SIG-M5 (cell line): ENCODE measurements around the gene COBLL1.

Experiments
- DNase-seq: peaks from one replicate; lab custom pipeline; 2025; lab: John Stamatoyannopoulos, UW

Gene COBLL1

DNA sequence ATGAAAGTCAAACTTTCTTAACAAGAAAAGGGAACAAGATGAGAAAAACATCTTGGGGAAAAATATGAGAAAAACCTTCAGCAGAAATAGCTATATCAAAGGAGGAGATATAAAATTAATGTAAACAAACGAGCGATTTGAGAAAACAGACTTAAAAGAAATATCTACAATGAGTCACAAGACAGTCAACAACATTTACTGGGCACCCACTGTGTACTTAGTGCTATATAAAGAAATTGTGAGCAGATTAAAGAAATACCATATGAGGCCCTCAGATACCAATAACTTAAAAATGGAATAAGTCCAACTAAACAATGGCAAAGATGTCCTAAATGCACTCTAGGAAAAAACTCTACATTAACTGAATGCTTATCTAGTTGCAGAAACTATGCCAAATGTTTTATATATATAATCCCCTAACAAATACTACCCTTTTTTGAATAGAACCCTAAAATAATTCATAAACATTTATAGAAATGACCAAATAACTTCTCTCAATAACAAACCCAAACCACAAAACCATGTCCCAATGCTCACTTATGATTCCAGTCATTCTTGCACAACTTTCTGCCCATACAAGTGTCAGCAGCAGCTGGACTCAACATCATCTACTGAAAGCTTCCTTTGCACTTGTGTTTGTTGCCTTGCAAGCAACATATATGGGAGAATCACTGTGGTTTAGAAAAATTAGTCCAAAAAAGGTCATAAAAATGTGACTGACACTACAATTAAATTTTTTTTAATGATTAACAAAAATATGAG lies 83.5 kb downstream of the COBLL1 start:
- DNase-seq = no peak

DNA sequence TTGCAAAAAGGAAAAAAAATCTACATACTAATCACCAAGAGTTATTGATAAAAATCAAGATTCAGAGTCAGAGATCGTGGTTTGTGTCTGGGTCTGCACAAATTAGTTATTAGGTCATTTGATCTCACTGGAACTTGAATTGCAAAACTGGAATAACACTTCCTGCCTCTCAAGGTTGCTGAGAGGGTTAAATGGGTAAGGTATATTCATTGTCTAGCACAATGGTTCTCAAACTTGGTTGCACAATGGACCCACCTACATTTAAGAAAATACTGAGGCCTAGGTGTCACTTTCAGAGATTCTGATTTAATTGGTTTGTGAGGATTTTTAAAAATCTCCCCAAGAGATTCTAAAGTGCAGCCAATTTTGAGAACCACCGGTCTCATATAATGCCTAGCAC lies 84.8 kb downstream of the COBLL1 start:
- no peak for DNase-seq

DNA sequence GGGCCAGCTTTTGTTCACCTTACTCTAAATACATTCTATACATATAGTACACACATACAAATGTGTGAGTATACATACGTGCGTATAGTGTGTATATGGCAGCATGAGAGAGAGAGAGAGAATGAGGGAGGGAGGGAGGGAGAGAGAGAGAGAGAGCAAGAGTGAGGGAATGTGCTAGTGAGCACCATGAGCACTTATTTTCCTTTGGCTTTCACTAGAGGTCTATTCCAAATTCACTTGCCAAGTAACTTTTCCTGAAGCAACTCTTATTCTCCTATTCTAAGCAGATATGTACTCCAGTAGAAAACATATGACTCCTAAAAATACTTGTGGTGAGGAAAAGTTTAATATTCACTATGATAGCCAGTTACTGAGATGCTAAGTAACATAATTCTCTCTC lies 85.7 kb downstream of the COBLL1 start:
- DNase-seq = no peak

DNA sequence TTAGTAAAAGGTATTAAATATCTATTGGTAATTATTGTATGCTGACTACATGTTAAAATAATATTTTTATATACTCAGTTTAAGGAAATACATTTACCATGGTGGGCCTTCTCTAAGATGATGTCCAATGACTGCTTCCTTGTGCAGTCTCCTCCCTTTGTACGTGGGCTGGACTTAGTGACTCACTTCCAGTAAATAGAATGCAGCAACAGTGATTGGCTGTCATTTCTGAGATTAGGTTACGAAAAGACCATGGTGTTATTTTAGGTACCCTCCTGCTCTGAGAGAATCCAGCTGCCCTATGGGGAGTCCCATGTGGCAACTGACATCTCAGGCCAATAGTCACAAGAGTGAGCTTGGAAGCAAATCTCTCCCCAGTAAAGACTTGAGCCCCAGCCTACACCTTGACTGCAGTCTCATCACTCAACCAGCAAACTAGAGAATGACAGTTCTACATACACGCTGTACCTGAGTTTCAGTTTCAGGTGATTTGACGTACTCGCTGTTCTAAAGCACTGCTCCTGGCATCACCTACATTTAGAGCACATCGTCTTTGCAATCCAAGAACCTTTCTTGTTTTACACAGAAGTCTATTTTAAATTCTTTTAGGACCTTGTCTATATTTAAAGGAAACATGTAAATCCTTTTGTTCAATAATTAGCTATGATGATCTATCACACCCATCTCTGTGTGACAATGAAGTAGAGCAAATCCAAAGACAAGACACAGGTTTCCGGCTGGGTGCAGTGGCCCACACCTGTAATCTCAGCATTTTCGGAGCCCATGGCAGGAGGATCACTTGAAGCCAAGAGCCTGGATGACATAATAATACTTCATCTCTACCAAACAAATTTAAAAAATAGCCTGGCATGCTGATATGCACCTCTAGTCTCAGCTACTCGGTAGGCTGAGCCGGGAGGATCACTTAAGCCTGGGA lies 87.2 kb downstream of the COBLL1 start:
- no peak for DNase-seq

DNA sequence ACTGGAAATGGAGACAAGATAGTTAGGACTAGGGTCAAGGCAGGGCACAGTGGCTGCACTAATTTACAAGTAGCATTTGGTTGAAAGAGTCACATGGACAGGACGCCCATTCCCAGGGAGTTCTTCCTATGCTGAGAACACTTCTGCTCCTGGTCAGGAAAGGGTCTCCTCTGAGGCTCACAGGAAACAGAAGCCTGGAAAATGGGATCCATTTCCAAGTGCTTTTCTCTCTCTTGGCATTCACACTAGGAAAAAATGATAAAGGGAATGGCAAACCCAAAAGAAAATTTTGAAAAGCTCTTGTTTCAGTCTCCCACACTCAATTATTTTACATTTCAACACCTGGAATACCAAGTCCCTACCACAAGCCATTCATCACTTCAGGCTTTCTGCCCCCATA lies 88.7 kb downstream of the COBLL1 start:
- no peak for DNase-seq

DNA sequence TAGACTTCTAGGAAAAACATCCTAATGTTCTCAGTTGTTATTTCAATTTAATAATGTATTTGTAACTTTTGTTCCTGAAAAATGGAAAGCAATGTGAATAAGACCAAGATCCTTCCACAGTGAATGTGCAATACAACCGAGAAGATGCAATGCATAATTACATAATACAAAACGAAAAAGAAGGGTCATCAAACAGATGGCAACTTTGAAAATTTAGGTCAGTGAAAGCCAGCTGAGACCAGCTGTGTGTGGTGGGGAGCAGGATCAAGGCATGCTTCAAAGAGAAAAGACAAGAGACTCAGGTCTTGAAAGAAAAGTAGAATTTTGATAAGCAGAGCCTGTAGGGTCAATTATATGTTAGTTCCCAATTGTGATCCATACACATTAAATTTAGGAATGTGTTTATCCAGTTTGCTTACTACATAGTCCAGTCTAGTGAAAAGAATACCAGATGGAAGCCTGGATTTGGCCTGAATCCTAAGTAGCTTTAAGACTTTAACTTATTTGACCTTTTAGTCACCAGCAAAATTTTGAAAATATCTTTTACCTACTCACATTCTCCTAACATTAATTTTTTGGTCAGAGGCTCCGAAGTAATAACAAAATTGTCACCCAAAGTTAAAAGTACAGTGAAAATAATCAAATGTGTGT lies 93.7 kb downstream of the COBLL1 start:
- DNase-seq = no peak

DNA sequence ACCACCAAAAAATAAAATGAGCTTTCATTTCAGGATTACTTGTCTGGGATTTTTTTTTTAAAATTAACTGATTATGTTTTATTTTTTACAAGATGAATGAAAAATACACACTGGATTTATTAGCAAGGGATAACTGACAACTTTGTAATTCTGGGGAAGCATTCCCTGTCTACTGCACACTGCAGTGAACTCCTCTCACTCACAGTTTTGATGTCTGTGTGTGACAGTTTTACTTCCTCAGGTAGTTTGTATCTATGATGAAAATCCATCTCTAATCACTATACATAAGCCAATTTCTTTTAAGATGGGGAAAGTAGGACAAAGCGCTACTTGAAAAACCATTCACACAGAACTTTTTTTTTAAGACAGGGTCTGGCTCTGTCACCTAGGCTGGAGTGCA lies 94.5 kb downstream of the COBLL1 start:
- DNase-seq = no peak

DNA sequence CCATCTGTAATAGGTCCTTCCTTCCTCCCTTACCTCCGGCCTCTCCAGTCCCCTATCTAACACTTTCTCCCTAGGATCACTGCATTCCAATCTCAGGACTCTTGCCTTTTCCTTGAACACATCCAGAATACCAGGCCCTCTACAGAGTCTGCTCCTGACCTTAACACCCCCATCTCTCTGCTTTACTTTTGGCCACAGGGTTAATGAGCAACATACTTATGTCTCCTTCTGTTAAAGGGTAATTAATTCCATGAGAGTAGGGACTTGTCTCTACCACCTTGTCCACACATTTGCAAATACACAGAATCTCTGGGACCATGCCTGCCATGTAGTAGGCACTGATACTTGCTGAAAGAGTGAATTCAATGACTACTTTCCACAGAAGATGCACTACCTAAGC lies 94.9 kb downstream of the COBLL1 start:
- DNase-seq = no peak

DNA sequence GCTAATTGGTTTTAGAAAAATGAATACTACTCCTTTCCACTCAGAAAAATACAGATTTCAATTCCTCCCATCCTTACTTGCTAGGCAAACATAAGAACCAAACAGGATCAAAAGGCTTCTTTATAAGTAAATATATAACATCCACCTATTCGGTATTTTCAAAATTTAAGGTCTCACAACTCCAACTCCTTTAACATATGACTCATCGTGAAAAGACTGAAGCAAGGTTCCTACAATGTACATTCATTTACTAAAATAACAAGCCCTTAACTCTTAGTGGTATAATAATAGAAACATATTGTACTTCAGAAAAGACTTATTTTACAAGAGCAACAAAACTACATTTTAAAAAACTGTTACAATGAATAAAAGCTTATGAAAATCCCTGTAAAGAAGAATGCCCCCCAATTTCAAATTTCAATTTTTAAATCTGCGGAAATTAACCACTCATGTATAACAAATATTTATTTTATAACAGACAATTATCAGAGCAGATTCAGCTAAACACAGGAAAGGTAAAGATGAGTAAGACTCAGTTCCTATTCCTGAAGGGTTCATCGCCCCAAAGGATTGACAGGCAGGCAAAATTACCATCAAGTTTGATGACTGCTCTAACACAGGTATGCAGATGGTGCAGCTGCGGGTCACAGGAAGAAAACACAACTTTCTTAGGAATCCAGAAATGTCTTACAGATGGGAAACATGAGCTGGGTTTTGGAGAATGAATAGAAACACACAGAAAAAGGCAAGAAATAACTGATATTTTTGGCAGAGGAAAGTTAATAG lies 96.4 kb downstream of the COBLL1 start:
- DNase-seq = no peak

DNA sequence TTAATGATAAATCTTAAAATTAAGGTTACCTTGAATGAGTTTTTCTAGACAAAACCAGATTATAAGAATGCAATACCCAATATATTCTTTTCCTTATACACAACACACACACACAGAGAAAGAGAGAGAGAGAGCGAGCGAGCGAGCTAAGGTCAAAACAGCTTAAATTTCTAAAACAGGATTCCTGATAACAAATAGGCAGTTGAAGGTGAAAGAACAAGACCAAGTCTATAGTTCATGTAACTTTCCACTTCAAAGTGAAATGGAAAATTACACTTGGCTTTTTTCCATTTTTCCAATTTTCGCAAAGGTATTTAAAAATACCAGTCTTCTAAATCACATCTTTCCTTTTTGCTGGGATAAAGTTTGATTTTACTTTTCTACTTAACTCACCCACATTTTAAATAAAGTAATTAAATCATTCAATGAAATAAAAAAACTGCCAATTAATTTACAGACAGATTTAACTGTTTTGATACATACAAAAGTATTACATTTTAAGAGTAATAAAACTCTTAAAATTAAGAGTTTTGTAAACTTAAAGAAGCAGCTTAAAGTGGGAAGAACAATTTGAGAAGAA lies 98.8 kb downstream of the COBLL1 start:
- DNase-seq = no peak

DNA sequence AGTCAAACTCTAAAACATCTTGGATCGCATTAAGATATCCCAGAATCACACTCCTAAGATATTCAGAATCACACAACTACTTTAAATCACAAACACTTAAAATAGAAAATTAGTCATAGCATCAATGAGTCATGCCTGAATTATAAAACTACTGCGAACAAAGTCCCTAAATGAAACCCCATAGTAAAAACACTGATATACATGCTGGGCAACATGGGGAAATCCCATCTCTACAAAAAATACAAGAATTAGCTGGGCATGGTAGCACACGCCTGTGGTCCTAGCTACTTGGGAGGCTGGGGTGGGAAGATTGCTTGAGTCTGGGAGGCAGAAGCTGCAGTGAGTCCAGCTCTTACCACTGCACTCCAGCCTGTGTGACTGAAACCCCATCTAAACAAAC lies 101.7 kb downstream of the COBLL1 start:
- no peak for DNase-seq

DNA sequence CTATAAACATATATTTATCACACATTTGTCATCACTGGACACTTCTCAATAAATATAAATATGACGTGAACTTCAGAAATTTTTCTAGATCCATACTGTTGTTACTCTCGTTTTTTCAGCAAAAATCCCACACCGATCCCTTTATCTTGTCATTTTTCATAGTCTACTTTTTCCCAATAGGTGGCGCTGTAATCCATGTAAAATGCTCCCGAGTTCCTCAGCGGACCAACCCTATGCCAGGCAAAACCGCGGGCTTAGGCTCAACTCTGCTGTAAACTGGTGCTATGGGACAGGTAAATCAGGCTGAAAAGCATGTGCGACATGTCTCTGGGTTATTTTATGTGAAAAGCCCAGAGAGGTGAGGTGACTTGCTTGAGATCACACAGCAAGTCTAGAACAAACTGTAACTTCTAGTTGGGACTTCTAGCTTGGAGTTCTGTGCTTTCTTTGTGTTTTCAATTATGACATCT lies 104.0 kb downstream of the COBLL1 start:
- no peak for DNase-seq

DNA sequence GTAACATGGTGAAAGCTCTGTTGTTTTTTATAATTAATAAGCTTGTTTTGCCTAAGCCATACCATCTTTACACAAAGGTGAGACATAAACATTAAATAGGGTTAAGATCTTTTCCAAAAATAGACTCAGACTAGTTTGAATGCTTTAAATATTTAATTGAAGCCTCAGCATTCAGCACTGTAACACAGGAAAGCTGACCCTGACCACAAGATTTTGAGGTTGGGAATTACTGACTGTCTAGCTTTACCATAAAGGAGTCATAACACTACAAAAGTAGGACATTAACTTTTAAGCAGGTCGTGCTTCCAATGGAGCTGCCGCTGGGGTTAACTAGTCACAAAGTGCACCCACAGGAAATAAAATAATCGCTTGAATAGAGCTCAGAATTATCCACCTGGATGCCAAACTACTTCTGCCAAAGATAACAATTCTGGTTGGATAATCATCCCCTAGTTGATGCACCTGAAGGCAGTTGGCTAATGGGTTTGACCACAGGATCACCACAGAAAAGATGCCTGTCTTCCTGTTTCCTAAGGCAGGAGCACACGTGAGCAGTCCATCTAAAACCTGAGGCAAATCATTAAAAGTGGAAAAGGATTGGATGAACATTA lies 106.2 kb downstream of the COBLL1 start:
- DNase-seq = no peak

DNA sequence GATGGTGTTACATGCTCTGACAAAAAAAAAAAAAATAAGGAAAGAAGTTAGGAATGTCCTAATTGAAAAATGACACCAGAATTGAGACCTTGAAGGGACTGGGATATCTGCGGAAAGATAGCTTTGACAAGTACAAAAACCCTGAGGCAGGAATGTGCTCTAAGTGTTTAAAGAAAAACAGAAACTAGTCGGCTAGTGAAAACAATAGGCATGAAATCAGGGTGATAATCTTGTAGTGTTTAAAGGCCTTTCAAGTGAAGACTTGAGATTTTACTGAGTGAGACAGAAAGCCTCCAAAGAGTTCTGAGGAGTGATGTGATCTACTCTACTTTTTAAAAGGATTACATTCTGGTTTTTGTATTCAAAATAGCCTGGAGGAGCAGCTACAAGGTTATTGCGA lies 107.4 kb downstream of the COBLL1 start:
- no peak for DNase-seq

DNA sequence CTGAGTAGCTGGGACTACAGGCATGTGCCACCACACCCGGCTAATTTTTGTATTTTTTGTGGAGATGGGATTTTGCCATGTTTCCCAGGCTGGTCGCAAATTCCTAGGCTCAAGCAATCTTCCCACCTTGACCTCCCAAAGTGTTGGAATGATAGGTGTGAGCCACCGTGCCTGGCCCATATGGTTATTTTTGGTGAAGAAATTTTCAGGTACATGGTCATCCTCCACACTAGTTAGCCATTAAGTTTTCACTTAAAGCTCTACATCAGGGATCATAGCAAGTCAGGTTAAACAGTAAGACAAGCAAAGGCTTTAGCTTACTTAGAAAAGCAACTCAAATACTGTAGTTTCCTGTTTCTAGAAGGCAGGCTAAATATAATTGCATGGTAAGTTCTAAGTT lies 116.1 kb downstream of the COBLL1 start:
- DNase-seq = no peak

DNA sequence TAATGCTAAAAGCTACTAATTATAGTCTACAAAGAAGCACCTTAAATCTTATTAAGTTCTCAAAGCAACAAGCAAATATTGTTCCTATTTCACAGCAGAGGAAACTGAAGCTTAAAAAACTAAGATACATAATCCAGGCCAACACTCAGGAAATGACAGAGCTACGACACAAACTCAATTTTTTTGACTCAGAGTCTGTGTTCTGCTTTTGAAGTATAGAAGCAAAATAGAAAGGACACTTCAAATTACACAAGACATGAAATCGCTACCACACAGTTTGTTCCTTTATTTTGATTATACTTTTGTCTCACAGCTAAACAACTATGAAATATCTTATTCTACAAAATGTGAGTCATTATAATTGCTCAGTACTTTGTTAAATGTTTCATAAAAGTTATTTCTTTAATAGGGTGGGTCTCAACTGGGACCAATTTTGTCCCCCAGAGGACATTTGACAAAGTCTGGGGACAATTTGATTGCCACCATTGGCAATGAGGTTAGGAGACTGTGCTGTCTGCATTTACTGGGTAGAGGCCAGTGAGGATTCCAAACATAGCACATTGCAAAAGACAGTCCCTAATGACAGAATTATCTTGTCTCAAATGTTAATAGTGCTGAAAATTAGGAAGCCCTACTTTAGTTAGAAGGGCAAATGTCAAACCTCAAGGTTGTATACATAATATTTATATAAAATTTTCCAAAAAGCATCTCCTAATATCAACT lies 118.8 kb downstream of the COBLL1 start:
- no peak for DNase-seq

DNA sequence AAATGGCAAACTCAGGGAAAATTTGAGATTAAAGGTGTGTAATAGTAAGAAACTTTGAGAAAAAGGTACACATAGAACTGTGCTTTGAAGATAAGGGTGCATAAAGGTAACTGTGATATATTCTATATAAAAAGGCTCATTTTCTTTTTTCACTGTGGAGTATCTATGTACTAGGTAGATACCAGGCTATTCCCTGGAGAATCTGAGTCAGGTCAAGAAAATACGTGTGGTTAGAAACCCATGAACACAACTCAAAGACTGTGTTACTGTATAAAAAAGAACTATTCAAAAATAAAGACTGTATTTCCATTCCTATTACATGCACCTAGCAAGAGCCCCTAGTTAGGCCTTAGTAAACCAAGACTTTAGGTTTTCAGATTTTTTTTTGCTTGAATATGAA lies 120.2 kb downstream of the COBLL1 start:
- DNase-seq = no peak

DNA sequence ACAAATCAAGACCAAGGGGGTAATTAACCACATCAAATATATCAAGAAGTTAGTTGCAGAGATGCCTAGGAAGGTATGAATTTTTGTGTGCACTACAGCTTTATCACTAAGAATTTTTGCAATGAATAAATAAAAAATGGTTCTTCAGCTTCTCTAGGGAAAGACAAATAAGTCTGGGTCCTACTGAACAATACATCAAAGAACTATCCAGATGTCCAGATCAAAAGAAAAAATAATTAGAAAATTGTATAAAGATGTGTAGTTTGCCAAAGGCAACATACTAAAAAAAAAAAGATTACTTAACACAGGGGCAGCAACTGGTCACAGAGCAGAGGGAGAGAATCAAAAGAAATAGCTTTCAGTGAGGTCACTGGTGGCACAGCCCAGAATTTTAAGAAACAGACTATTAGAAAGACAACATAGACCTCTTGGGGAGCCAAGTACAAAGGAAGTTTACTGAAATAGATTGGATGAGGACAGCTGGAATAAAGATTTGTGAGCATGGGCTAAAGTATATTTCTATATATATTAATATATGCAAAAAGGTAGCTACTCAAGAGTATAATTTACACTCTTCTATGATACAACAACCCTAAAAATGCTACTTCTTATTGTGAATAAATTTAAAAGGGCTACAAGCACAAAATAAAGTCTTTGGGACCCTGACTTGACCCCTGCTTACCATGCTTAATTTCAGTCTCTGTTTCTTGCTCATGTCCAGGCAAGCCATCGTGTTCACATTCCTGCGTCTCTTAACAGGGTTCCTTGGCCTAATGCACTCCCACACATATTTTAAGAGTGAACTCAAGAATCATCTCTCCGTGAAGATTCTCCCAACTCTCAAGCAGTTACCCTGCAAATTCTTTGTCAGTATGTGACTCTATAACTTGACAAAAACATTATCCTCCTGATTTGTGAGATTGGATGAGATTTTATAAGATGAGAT lies 121.4 kb downstream of the COBLL1 start:
- DNase-seq = no peak
